Measurements from ENCODE around the gene CFAP97D1. TPM values are rescaled to one million over a fixed set of nuclear protein-coding genes. Genes with fewer than 3 reads are reported as not detected.

CFAP97D1 gene
- total RNA-seq, 2 donors from 2014 or later: not detected

- Histone ChIP-seq H3K4me1 (peaks cover 3% of the 10 kb centered on the region), H3K9me3 (no peaks in the 10 kb centered on the region), H3K27ac (no peak within 1 kb of the TSS), H3K36me3 (no peaks in the 10 kb centered on the region), H3K4me3 (no peak within 1 kb of the TSS), H3K27me3 (peaks cover 18% of the 10 kb centered on the region), H3K9ac (ENCODE audit: low read depth in 2 of 2, low read length in 2 of 2) (no peak within 1 kb of the TSS)
- DNase-seq: no peak
- TF ChIP-seq CTCF (IDR thresholded peaks at IDR 0.05): no peak
- intact Hi-C loops (cut with DNase I): loop anchor here (2.0 kb wide), 1 partner anchor 64 kb away; no protein-coding TSS in a partner anchor
These were observed 21.6 kb upstream of the CFAP97D1 start, which contains the start of gene SOST for GRCh38 chr17:43758497-43759174. Gene SOST (minus strand): TSS chr17:43758791. CDS start chr17:43758741, 50 bp downstream.

- H3K9me3 ChIP-seq: no peaks in the 10 kb centered on the region
- H3K9ac ChIP-seq (ENCODE audit: low read depth in 2 of 2, low read length in 2 of 2): no peak overlapping the region
- no peak for TF ChIP-seq CTCF (IDR thresholded peaks at IDR 0.05)
- H3K36me3 ChIP-seq: no peaks in the 10 kb centered on the region
- no peak overlapping the region for H3K27ac ChIP-seq
- intact Hi-C loops (cut with DNase I): loop anchor here (2.0 to 5.0 kb wide), 2 partner anchors 65 to 183 kb away; no protein-coding TSS in a partner anchor
- H3K4me1 ChIP-seq: peaks cover 3% of the 10 kb centered on the region
- no peak overlapping the region for H3K4me3 ChIP-seq
- no peak for DNase-seq
- peaks cover 12% of the 10 kb centered on the region for H3K27me3 ChIP-seq
These were observed 20.4 kb upstream of the CFAP97D1 start for GRCh38 chr17:43759836-43760235.

- no peak overlapping the region for H3K9ac ChIP-seq (ENCODE audit: low read depth in 2 of 2, low read length in 2 of 2)
- H3K4me3 ChIP-seq: no peak overlapping the region
- intact Hi-C loops (cut with DNase I): loop anchor here (5.0 kb wide), 1 partner anchor 183 kb away; no protein-coding TSS in a partner anchor
- H3K27ac ChIP-seq: no peak overlapping the region
- H3K4me1 ChIP-seq: peaks cover 3% of the 10 kb centered on the region
- TF ChIP-seq CTCF (IDR thresholded peaks at IDR 0.05): peak; percentile 95
- DNase-seq: peak; percentile 97
- no peaks in the 10 kb centered on the region for H3K9me3 ChIP-seq
- H3K27me3 ChIP-seq: peaks cover 7% of the 10 kb centered on the region
- no peaks in the 10 kb centered on the region for H3K36me3 ChIP-seq
These were observed 19.9 kb upstream of the CFAP97D1 start for GRCh38 chr17:43760254-43760852.

- TF ChIP-seq CTCF (IDR thresholded peaks at IDR 0.05): peak; percentile 62
- H3K27ac ChIP-seq: no peak overlapping the region
These were observed 13.7 kb upstream of the CFAP97D1 start for GRCh38 chr17:43766413-43767052.

GRCh38 chr17:43767053-43767712, 13.1 kb upstream of the CFAP97D1 start:
- no peaks in the 10 kb centered on the region for H3K4me1 ChIP-seq
- H3K9me3 ChIP-seq: no peaks in the 10 kb centered on the region
- no peak overlapping the region for H3K27ac ChIP-seq
- no peak overlapping the region for H3K4me3 ChIP-seq
- DNase-seq: no peak
- intact Hi-C loops (cut with DNase I): no loop called here
- H3K9ac ChIP-seq (ENCODE audit: low read depth in 2 of 2, low read length in 2 of 2): no peak overlapping the region
- peaks cover 5% of the 10 kb centered on the region for H3K36me3 ChIP-seq
- no peaks in the 10 kb centered on the region for H3K27me3 ChIP-seq
- no peak for TF ChIP-seq CTCF (IDR thresholded peaks at IDR 0.05)

More at GRCh38 chr17:43766413-43767052, 13.7 kb upstream of the CFAP97D1 start:
- Histone ChIP-seq H3K4me1 (no peaks in the 10 kb centered on the region), H3K27me3 (no peaks in the 10 kb centered on the region), H3K36me3 (peaks cover 5% of the 10 kb centered on the region), H3K9me3 (no peaks in the 10 kb centered on the region), H3K4me3 (no peak overlapping the region), H3K9ac (ENCODE audit: low read depth in 2 of 2, low read length in 2 of 2) (no peak overlapping the region)
- peak; percentile 70 for DNase-seq
- intact Hi-C loops (cut with DNase I): no loop called here

Measured in colonic mucosa (tissue), 4 donors.